GM12801 (cell line): ENCODE results near the gene FOCAD.

Experiments used
- CTCF ChIP-seq: IDR thresholded peaks from one replicate; pipeline ENCODE4 v1.5.1; 2011; ENCODE audit warnings: control low read depth; ENCODE audit not compliant: insufficient read length; ENCODE audit errors: extremely low read depth

The FOCAD gene

DNA sequence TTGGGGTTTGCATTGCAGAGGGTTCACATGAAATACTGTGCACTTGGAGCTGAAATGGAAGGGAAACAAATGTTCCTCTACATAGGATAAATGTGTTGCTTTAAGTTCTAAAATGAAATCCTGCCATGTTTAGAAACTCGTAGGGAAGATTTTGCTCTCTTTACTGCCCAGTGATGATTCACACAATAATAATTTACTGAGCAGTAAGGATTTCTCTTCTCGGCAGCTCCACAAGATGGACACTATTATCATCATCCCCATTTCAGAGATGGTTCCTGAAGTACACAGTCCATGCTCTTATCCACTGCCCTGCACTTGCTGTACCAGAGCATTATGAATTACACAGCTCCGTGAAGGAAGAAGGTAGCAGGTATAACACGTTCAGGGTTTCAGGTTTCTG, 343.2 kb downstream of the FOCAD start:
- TF ChIP-seq CTCF: no peak

- TF ChIP-seq CTCF: no peak
Measured at GRCh38 chr9:21028466-21028865, 344.4 kb downstream of the FOCAD start.

DNA sequence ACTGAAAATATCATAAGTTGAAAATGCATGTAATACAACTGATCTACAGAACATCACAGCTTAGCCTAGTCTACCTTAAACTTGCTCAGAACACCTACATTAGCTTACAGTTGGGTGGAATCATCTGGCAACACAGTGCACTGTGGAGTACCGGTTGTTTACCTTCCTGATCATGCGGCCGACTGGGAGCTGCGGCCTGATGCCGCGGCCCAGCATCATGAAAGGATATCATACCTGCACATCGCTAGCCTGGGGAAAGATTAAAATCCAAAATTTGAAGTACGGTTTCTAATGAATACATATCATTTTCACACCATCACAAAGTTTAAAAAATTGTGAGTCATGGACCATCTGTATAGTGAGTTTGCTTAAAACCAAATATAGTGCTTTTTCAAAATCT, 345.6 kb downstream of the FOCAD start:
- no peak for TF ChIP-seq CTCF

GRCh38 chr9:21030389-21031035, 346.5 kb downstream of the FOCAD start:
- TF ChIP-seq CTCF: no peak

DNA sequence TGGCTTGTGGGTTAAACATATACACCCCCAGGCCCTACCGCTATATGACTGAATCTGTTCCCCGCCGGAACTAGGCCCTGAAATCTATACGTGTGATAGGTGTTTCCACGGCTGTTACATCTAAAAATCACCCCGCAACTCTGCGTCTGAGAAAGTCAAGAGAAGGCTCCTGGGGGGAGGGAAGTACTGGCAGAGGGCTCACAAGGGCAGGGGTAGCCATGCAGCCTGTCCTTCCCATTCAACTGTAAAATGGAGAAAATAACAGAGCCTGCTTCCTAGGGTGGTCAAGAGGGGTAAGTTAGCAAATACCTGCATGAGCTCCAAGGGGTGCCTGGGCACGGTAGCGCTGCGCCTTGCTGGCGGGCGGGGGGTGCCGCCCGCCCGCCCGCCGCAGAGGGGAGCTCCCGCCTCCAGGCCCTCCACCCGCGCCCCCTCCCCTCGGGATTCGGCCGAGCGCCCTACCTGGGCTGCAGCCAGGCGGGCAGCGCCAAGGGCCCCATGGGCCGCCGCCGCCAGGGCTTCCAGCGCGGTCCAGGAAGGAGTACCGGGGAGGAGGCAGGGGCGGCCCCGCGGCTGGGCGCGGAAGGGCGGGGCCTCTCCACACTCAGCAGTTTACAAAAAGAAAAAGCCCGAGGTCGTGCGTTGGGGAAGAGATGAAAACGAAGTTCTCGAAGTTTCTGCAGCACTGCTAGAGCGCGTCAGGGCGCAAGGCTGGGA, 347.2 kb downstream of the FOCAD start, which contains the start of gene HACD4:
TSS of gene HACD4 (minus strand) at position 550 of the 717 bp plus-strand sequence. CDS start at position 500, 50 bp downstream.
- TF ChIP-seq CTCF: no peak

DNA sequence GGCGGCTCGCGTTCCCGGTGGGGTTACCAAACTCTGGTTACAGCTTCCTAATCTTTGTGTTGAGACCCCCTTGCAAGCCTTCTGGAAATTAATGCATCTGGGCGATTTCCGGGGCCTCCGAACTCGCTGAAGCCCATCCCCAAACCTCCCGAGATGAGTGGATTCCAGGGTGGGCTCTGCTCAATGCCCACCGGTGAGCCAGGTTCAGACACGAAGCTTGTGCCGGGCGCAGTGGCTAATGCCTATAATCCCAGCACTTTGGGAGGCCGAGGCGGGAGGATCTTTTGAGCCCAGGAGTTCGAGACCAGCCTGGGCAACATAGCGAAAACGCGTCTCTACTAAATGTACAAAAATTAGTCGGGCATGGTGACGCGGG, 347.7 kb downstream of the FOCAD start:
- TF ChIP-seq CTCF: no peak

GRCh38 chr9:21037278-21037677, 353.2 kb downstream of the FOCAD start:
- no peak for TF ChIP-seq CTCF
